Liver (tissue), 3 donors: Measurements from ENCODE around the gene CACNA1B.

ENCODE experiments used
- CTCF ChIP-seq: fragments of 150-350 bp; IDR thresholded peaks from 2 replicates; pipeline ENCODE4 v1.5.1; 2017; ENCODE audit warnings: improper control_type of control experiment, low read depth, low read length; ENCODE audit not compliant: missing input control
- GABPA ChIP-seq, 2 donors: IDR thresholded peaks in 1 of 2; conservative IDR thresholded peaks in 1 of 2; 2 replicates each; pipeline ENCODE4 v1.6.1; 2016; ENCODE audit warnings: antibody characterized with exemption in 2 of 2, mild to moderate bottlenecking in 1 of 2, moderate library complexity in 1 of 2
- HNF4G ChIP-seq: IDR thresholded peaks from 2 replicates; pipeline ENCODE4 v1.6.1; 2016; ENCODE audit warnings: antibody characterized with exemption
- MAX ChIP-seq: IDR thresholded peaks from 2 replicates; pipeline ENCODE4 v1.6.1; 2016; ENCODE audit warnings: antibody characterized with exemption
- SP1 ChIP-seq: IDR thresholded peaks from 2 replicates; pipeline ENCODE4 v1.6.1; 2018; ENCODE audit warnings: antibody characterized with exemption, mild to moderate bottlenecking
- TAF1 ChIP-seq: conservative IDR thresholded peaks from 2 replicates; pipeline ENCODE4 v1.6.1; 2016; ENCODE audit warnings: antibody characterized with exemption, mild to moderate bottlenecking
- donor health status: healthy.
- donor health status: healthy.

DNA sequence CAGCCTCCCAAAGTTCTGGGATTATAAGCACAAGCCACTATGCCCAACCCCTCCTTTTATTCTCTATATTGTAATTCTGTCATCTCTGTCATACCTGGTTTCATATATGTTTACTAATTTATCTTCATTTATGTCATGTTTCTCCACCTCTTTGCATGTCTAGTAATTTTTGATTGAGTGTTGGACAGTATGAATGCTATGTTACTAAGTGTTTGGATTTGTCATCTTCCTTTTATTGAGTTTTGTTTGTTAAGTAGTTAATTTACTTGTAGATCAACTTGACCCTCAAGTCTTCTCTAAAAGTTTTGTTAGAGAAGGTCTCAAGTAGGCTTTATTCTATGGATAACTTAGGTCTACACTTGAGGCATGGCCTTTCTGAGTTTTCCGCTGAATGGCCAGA, 17.2 kb upstream of the CACNA1B start:
- TF ChIP-seq CTCF (no peak), TAF1 (no peak), GABPA (IDR thresholded peaks at IDR 0.05 in 1 of 2, conservative IDR thresholded peaks at IDR 0.05 in 1 of 2) (no peak), SP1 (no peak), HNF4G (no peak), MAX (no peak)
